Kidney (tissue), 14 donors: ENCODE results near the gene AP3M1. TPM values are rescaled to one million over a fixed set of nuclear protein-coding genes. Genes with fewer than 3 reads are reported as not detected.

ENCODE experiments used
- DNase-seq, 5 donors: peaks; one replicate each; pipeline ENCODE4 v3.0.0-alpha.2; 2013 to 2020
- FAIRE-seq: peaks from 2 replicates; lab custom pipeline; 2012; peaks lifted over from hg19 to GRCh38; lab: Jason Lieb, UNC
- H3K27ac ChIP-seq, 2 donors: one replicate each; pipeline ENCODE4 v1.7.0; 2013; ENCODE audit warnings: low read depth in 2 of 2, low read length in 2 of 2, inconsistent platforms in 1 of 2
- H3K27me3 ChIP-seq: one replicate; pipeline ENCODE4 v1.7.1; 2013; ENCODE audit warnings: low read length, inconsistent platforms; ENCODE audit not compliant: control insufficient read depth, insufficient read depth
- H3K36me3 ChIP-seq, 3 donors: one replicate each; pipeline versions ENCODE4 v1.7.0 to v1.7.1; 2013; ENCODE audit warnings: low read length in 3 of 3, control low read depth in 1 of 3, inconsistent platforms in 1 of 3; ENCODE audit not compliant: insufficient read depth in 3 of 3, control insufficient read depth in 2 of 3
- H3K4me1 ChIP-seq, 3 donors: one replicate each; pipeline versions ENCODE4 v1.7.0 to v1.7.1; 2013; ENCODE audit warnings: low read length in 3 of 3, inconsistent platforms in 1 of 3, low read depth in 1 of 3; ENCODE audit not compliant: control insufficient read depth in 2 of 3, insufficient read depth in 2 of 3
- H3K4me3 ChIP-seq, 3 donors: one replicate each; pipeline versions ENCODE4 v1.7.0 to v1.8.1; 2013; ENCODE audit warnings: low read length in 3 of 3, control low read depth in 1 of 3, inconsistent platforms in 1 of 3
- H3K9ac ChIP-seq, 3 donors: one replicate each; pipeline versions ENCODE4 v1.7.0 to v1.7.1; 2013; ENCODE audit warnings: low read length in 3 of 3, control low read depth in 1 of 3, inconsistent platforms in 1 of 3
- H3K9me3 ChIP-seq, 3 donors: one replicate each; pipeline versions ENCODE4 v1.7.0 to v1.7.1; 2013; ENCODE audit warnings: low read length in 3 of 3, control low read depth in 1 of 3, inconsistent platforms in 1 of 3; ENCODE audit not compliant: control insufficient read depth in 2 of 3, insufficient read depth in 1 of 3
- CTCF ChIP-seq: IDR thresholded peaks from 3 replicates; pipeline ENCODE4 v1.5.1; 2012; ENCODE audit warnings: mild to moderate bottlenecking, moderate library complexity, borderline replicate concordance; ENCODE audit not compliant: insufficient read depth; ENCODE audit errors: extremely low read depth
- intact Hi-C: fragments of 100-400 bp; cut with DNase I; formaldehyde crosslinking; loops from one replicate; pipeline ENCODE4 v1.11.1; 2022
- polyA plus RNA-seq: library from polyadenylated mRNA; stranded (reverse); fragments of 350-450 nt; fragmentation: Illumina TruSeq; extraction: RNeasy Lipid Tissue Mini Kit (QIAGEN cat#74804); gene quantifications from one replicate; pipeline ENCODE4 v1.2.3, GENCODE V29; 2014; ENCODE audit warnings: low read depth, low replicate concordance; ENCODE audit not compliant: insufficient read depth
- total RNA-seq: library from RNA; stranded (reverse); fragmentation: NEBNext Ultra II Directional; extraction: Animal tissue kit (Norgen Biotek cat#: 25700); gene quantifications from one replicate; pipeline ENCODE4 v1.2.1, GENCODE V29; 2021
- donor health status: control.
- donor health status: control.
- donor health status: control.
- donor health status: control.
- donor health status: control.
- donor health status: DM: yes; HTN: yes; CAD: no.
- donor health status: Normal renal cell carcinoma (clear cell type).

AP3M1 gene
- total and polyA plus RNA-seq, 2 donors from 2014 or later = 14.6 to 30.1 TPM

DNA sequence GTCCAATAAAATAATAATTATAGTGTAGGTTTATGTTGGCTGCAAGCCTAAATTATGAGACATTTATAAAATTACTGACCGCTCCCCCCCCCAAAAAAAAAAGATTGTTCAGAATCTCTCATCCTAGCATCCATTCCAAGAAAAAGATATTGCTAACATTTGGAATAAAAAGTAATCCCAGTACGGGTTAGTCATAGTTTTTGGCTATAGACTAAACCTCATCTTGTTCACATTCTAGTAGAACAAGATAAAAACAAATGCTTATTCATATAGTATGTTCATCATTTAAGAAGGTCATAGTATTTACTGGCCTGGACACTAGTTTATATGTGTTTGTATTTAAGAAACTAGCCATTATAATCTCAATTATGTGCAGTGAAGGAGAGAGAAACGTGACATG, 44.4 kb upstream of the AP3M1 start:
- no peaks in the 10 kb centered on the region for H3K27me3 ChIP-seq
- no peak for FAIRE-seq
- H3K9me3 ChIP-seq = no peaks in the 10 kb centered on the region
- no peak for TF ChIP-seq CTCF
- intact Hi-C loops = no loop called here
- H3K9ac ChIP-seq = no peak overlapping the region
- H3K36me3 ChIP-seq = no peaks in the 10 kb centered on the region
- no peaks in the 10 kb centered on the region for H3K4me1 ChIP-seq
- H3K27ac ChIP-seq = no peak overlapping the region
- H3K4me3 ChIP-seq = no peak overlapping the region
- no peak for DNase-seq

DNA sequence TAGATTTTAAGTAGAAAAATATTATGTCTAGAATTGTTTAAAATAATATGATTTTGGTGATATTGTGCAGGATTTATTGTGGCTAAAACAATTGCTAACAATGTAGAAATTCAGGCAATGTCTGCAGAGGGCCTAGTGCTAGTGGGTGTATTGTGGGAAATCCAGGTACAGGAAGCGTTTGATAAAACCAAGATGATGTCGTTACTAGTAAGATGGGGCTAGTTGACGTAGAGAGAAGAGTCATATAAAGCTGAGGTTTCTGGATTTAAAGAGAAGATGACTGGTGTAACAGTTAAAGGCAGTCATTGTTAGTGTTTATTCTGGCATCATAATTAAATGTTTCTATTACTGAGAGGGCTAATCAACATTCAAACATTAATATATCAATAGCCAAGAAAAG, 43.9 kb upstream of the AP3M1 start:
- Histone ChIP-seq H3K27ac (no peak overlapping the region), H3K9ac (no peak overlapping the region), H3K4me3 (no peak overlapping the region), H3K9me3 (no peaks in the 10 kb centered on the region), H3K4me1 (no peaks in the 10 kb centered on the region), H3K27me3 (no peaks in the 10 kb centered on the region), H3K36me3 (no peaks in the 10 kb centered on the region)
- no peak for TF ChIP-seq CTCF
- FAIRE-seq (no peak), DNase-seq (no peak)
- intact Hi-C loops = no loop called here

- H3K9ac ChIP-seq = no peak overlapping the region
Observed at GRCh38 chr10:74190494-74190893, 39.9 kb upstream of the AP3M1 start.

More at GRCh38 chr10:74190494-74190893, 39.9 kb upstream of the AP3M1 start:
- Histone ChIP-seq H3K36me3 (no peaks in the 10 kb centered on the region), H3K9me3 (no peaks in the 10 kb centered on the region), H3K4me3 (no peak overlapping the region), H3K4me1 (no peaks in the 10 kb centered on the region), H3K27ac (peak overlapping the region in 1 of 2 donors; percentile 8), H3K27me3 (no peaks in the 10 kb centered on the region)
- intact Hi-C loops = no loop called here
- TF ChIP-seq CTCF = no peak
- FAIRE-seq (no peak), DNase-seq (no peak)
